Kidney (tissue), 14 donors: ENCODE data around the gene APH1A. TPM values are rescaled to one million over a fixed set of nuclear protein-coding genes. Genes with fewer than 3 reads are reported as not detected.

ENCODE experiments used
- DNase-seq, 5 donors: peaks; one replicate each; pipeline ENCODE4 v3.0.0-alpha.2; 2013 to 2020
- FAIRE-seq: peaks from 2 replicates; lab custom pipeline; 2012; peaks lifted over from hg19 to GRCh38; lab: Jason Lieb, UNC
- H3K27ac ChIP-seq, 2 donors: one replicate each; pipeline ENCODE4 v1.7.0; 2013; ENCODE audit warnings: low read depth in 2 of 2, low read length in 2 of 2, inconsistent platforms in 1 of 2
- H3K27me3 ChIP-seq: one replicate; pipeline ENCODE4 v1.7.1; 2013; ENCODE audit warnings: low read length, inconsistent platforms; ENCODE audit not compliant: control insufficient read depth, insufficient read depth
- H3K36me3 ChIP-seq, 3 donors: one replicate each; pipeline versions ENCODE4 v1.7.0 to v1.7.1; 2013; ENCODE audit warnings: low read length in 3 of 3, control low read depth in 1 of 3, inconsistent platforms in 1 of 3; ENCODE audit not compliant: insufficient read depth in 3 of 3, control insufficient read depth in 2 of 3
- H3K4me1 ChIP-seq, 3 donors: one replicate each; pipeline versions ENCODE4 v1.7.0 to v1.7.1; 2013; ENCODE audit warnings: low read length in 3 of 3, inconsistent platforms in 1 of 3, low read depth in 1 of 3; ENCODE audit not compliant: control insufficient read depth in 2 of 3, insufficient read depth in 2 of 3
- H3K4me3 ChIP-seq, 3 donors: one replicate each; pipeline versions ENCODE4 v1.7.0 to v1.8.1; 2013; ENCODE audit warnings: low read length in 3 of 3, control low read depth in 1 of 3, inconsistent platforms in 1 of 3
- H3K9ac ChIP-seq, 3 donors: one replicate each; pipeline versions ENCODE4 v1.7.0 to v1.7.1; 2013; ENCODE audit warnings: low read length in 3 of 3, control low read depth in 1 of 3, inconsistent platforms in 1 of 3
- H3K9me3 ChIP-seq, 3 donors: one replicate each; pipeline versions ENCODE4 v1.7.0 to v1.7.1; 2013; ENCODE audit warnings: low read length in 3 of 3, control low read depth in 1 of 3, inconsistent platforms in 1 of 3; ENCODE audit not compliant: control insufficient read depth in 2 of 3, insufficient read depth in 1 of 3
- intact Hi-C: fragments of 100-400 bp; cut with DNase I; formaldehyde crosslinking; loops from one replicate; pipeline ENCODE4 v1.11.1; 2022
- polyA plus RNA-seq: library from polyadenylated mRNA; stranded (reverse); fragments of 350-450 nt; fragmentation: Illumina TruSeq; extraction: RNeasy Lipid Tissue Mini Kit (QIAGEN cat#74804); gene quantifications from one replicate; pipeline ENCODE4 v1.2.3, GENCODE V29; 2014; ENCODE audit warnings: low read depth, low replicate concordance; ENCODE audit not compliant: insufficient read depth
- total RNA-seq: library from RNA; stranded (reverse); fragmentation: NEBNext Ultra II Directional; extraction: Animal tissue kit (Norgen Biotek cat#: 25700); gene quantifications from one replicate; pipeline ENCODE4 v1.2.1, GENCODE V29; 2021
- TF ChIP-seq, protein P1 (sequence below): IDR thresholded peaks from 3 replicates; pipeline ENCODE4 v1.5.1; 2012; ENCODE audit warnings: mild to moderate bottlenecking, moderate library complexity, borderline replicate concordance; ENCODE audit not compliant: insufficient read depth; ENCODE audit errors: extremely low read depth
- donor health status: control.
- donor health status: control.
- donor health status: control.
- donor health status: control.
- donor health status: control.
- donor health status: DM: yes; HTN: yes; CAD: no.
- donor health status: Normal renal cell carcinoma (clear cell type).

The APH1A gene
- total and polyA plus RNA-seq, 2 donors from 2014 or later: 116 to 147 TPM

- Histone ChIP-seq H3K27me3 (no peaks in the 10 kb centered on the region), H3K4me1 (peaks cover 3 to 7% (median 6%) of the 10 kb centered on the region in 3 donors), H3K27ac (no peak overlapping the region), H3K9me3 (no peaks in the 10 kb centered on the region), H3K9ac (no peak overlapping the region), H3K36me3 (peaks cover 0 to 9% (median 6%) of the 10 kb centered on the region in 3 donors), H3K4me3 (no peak overlapping the region)
- no peak for DNase-seq
- no peak for FAIRE-seq
- TF ChIP-seq, protein P1, sequence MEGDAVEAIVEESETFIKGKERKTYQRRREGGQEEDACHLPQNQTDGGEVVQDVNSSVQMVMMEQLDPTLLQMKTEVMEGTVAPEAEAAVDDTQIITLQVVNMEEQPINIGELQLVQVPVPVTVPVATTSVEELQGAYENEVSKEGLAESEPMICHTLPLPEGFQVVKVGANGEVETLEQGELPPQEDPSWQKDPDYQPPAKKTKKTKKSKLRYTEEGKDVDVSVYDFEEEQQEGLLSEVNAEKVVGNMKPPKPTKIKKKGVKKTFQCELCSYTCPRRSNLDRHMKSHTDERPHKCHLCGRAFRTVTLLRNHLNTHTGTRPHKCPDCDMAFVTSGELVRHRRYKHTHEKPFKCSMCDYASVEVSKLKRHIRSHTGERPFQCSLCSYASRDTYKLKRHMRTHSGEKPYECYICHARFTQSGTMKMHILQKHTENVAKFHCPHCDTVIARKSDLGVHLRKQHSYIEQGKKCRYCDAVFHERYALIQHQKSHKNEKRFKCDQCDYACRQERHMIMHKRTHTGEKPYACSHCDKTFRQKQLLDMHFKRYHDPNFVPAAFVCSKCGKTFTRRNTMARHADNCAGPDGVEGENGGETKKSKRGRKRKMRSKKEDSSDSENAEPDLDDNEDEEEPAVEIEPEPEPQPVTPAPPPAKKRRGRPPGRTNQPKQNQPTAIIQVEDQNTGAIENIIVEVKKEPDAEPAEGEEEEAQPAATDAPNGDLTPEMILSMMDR: no peak
- intact Hi-C loops: no loop called here
Observed at GRCh38 chr1:150288822-150289221, 20.0 kb upstream of the APH1A start.

GRCh38 chr1:150288382-150288781 lies 19.6 kb upstream of the APH1A start:
- H3K36me3 ChIP-seq: peaks cover 0 to 9% (median 6%) of the 10 kb centered on the region in 3 donors
- H3K9me3 ChIP-seq: no peaks in the 10 kb centered on the region
- DNase-seq: no peak
- TF ChIP-seq, protein P1: no peak
- no peak overlapping the region for H3K27ac ChIP-seq
- no peak overlapping the region for H3K4me3 ChIP-seq
- intact Hi-C loops: no loop called here
- H3K27me3 ChIP-seq: no peaks in the 10 kb centered on the region
- peaks cover 5 to 8% (median 5%) of the 10 kb centered on the region in 3 donors for H3K4me1 ChIP-seq
- no peak overlapping the region for H3K9ac ChIP-seq
- FAIRE-seq: no peak

DNA sequence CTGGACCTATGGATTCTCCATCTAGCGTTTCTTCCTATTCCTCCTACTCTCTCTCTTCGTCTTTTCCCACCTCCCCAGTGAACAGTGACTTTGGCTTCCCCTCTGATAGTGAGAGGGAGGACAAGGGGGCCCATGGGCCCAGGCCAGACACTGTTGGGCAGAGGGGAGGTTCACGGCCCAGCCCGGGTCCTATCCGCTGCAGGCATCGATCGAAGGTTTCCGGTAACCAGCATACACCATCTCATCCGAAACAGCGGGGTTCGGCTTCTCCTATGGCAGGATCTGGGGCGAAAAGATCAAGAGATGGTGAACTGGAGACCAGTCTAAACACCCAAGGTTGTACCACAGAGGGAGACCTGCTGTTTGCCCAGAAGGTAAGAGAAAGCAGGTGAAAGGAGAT lies 14.4 kb upstream of the APH1A start:
- DNase-seq (peak in 1 of 5 donors; percentile 39), FAIRE-seq (no peak)
- Histone ChIP-seq H3K27ac (no peak overlapping the region), H3K36me3 (peaks cover 0 to 7% (median 6%) of the 10 kb centered on the region in 3 donors), H3K27me3 (no peaks in the 10 kb centered on the region), H3K9ac (peak overlapping the region in 1 of 3 donors; percentile 82), H3K4me1 (peaks cover 0 to 22% (median 15%) of the 10 kb centered on the region in 3 donors), H3K4me3 (peak overlapping the region in 2 of 3 donors; percentile 81 to 93), H3K9me3 (no peaks in the 10 kb centered on the region)
- intact Hi-C loops: no loop called here
- TF ChIP-seq, protein P1: no peak

- Histone ChIP-seq H3K27me3 (no peaks in the 10 kb centered on the region), H3K9ac (peak overlapping the region; percentile 16 to 82 (median 66)), H3K9me3 (no peaks in the 10 kb centered on the region), H3K4me1 (peaks cover 0 to 22% (median 15%) of the 10 kb centered on the region in 3 donors), H3K4me3 (peak overlapping the region; percentile 80 to 93 (median 81)), H3K36me3 (peaks cover 0 to 6% (median 5%) of the 10 kb centered on the region in 3 donors), H3K27ac (peak overlapping the region; percentile 39 to 51)
- FAIRE-seq (no peak), DNase-seq (no peak)
- intact Hi-C loops: no loop called here
- TF ChIP-seq, protein P1: no peak
Observed at GRCh38 chr1:150282558-150282958, 13.7 kb upstream of the APH1A start.
